ENCODE results near the gene MPHOSPH9.
"Not testable (repeated sequence)": the region's sequence is repeated elsewhere in the genome, so short reads cannot be mapped to it uniquely, and the experiment has no call there.

Gene MPHOSPH9

DNA sequence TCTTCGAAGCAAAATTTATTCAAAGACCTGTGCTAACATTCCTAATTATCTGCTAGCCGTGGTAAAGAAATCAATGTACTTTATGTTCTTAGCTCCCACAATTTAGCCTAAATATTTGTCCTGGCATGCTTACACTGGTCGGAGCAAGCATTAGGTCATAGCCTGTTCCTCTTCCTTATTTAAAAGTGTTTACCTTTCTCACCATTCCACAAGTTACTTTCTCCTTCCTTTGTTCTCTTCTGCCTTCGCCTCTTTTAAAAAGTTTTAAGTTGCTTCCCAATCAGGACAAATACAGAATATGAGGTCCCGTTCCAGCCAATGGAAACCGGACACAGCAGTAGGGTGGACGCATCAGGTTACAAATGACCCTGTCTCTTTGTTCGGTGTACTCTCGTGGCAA lies 27.1 kb upstream of the MPHOSPH9 start:
- no peak for DNase-seq

- DNase-seq = no peak
Observed at GRCh38 chr12:123258593-123258992, 25.7 kb upstream of the MPHOSPH9 start.

- no peak for DNase-seq
Observed at GRCh38 chr12:123254853-123255446, 22.0 kb upstream of the MPHOSPH9 start.

DNA sequence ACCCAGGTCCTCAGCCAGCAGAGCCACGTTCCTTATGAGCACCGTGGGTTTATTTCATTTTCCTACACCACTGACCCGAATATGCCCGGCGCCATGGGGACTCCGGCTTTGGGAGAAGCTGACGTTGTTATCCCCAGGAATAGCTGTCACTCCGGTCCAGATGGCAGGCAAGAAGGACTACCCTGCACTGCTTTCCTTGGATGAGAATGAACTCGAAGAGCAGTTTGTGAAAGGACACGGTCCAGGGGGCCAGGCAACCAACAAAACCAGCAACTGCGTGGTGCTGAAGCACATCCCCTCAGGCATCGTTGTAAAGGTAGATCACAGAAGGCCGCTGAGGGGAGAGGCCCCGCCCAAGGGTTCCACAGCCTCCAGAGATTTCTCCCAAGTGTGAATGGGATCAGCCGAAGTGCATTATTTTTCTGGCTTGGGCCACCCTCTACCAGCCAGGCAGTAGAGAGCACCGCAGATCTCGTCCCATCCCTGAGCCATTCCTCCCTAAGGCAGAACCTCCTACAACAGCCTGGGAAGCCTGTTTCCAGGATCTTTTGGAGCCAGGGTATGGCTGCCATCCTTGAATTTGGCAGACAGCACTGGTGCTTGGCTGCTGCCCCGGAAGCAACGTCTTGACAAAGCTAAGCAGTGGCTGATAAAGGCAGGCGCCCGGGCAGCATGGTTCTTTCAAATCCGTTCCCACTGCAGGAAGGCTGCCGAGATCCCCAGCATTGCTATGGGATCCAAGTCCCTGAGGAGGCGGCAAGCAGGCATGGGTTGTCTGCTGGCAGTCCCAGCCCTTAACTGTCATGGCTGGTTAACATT lies 20.9 kb upstream of the MPHOSPH9 start:
- DNase-seq = no peak

DNA sequence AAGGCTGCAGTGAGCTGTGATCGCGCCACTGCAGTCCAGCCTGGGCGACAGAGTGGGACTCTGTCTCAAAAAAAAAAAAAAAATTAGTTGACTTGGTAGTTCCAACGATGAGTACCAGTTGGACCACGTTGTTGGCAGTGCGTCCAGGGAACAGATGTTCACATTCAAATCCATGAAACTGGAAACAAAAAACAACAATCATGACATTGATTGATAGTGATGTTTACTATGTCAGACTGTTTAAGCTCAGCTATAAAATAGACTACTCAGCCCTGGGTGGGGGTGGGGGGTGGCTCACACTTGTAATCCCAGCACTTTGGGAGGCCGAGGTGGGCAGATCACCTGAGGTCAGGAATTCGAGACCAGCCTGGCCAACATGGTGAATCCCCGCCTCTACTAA lies 19.4 kb upstream of the MPHOSPH9 start:
- not testable (repeated sequence) for DNase-seq

DNA sequence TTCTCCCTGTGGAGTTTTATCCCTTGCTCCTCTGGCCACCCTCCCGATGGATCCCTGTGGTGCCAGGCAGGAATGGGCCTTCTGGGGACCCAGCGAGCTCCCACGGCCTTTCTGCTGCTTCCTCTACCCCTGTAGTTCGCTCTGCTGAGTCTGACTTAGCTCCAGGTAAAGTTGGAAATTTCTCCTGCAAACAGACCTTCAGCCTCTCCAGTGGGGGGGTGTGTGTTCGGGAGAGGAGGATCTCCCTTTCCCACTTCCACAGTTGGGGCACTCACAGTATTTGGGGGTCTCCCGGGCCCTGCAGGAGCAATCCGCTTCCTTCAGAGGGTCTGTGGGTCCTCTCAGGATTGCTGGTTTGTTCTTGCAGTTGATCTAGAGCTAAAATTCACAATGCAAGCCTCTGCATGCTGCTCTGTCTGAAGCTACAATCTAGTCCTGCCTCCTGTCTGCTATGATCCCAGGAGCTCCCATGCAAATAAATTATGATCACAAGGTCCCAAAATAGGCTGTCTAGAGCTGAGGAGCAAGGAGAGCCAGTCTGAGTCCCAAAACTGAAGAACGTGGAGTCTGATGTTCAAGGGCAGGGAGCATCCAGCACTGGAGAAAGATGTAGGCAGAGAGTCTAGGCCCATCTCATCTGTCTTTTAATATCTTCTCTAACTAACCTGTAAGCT lies 18.6 kb upstream of the MPHOSPH9 start:
- no peak for DNase-seq

- no peak for DNase-seq
Observed at GRCh38 chr12:123250471-123251383, 17.8 kb upstream of the MPHOSPH9 start.

DNA sequence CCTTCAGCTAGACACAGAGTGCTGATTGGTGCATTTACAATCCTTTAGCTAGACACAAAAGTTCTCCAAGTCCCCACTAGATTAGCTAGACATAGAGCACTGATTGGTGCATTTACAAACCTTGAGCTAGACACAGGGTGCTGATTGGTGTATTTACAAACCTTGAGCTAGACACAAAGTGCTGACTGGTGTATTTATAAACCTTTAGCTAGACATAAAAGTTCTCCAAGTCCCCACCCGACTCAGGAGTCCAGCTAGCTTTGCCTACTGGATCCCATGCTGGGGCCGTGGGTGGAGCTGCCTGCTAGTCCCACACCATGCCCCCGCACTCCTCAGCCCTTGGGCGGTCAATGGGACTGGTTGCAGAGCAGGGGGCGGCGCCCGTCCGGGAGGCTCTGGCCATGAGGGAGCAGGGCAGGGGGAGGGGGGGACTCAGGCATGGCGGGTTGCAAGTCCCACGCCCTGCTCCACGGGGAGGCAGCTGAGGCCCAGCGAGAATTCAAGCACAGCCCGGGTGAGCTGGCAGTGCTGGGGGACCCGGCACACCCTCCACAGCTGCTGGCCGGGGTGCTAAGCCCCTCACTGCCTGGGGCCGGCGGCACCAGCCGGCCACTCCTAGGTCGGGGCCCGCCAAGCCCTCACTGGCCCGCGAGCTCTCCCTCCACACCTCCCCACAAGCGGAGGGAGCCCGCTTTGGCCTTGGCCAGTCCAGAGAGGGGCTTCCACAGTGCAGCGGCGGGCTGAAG lies 16.2 kb upstream of the MPHOSPH9 start:
- not testable (repeated sequence) for DNase-seq

GRCh38 chr12:123248129-123248528 lies 15.2 kb upstream of the MPHOSPH9 start:
- not testable (repeated sequence) for DNase-seq

DNA sequence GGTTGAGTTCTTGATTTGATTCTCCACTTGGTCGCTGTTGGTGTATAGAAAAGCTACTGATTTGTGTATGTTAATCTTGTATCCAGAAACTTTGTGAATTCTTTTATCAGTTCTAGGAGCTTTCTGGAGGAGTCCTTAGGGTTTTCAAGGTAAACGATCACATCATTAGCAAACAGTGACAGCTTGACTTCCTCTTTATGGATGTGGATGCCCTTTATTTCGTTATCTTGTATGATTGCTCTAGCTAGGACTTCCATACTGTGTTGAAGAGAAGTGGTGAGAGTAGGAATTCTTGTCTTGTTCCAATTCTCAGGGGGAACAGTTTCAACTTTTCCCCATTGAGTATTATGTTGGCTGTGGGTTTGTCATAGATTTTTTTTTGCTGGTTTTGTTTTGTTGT lies 12.7 kb upstream of the MPHOSPH9 start:
- DNase-seq = no peak

GRCh38 chr12:123243671-123244262 lies 10.8 kb upstream of the MPHOSPH9 start:
- no peak for DNase-seq

GRCh38 chr12:123242116-123242904 lies 9.4 kb upstream of the MPHOSPH9 start:
- no peak for DNase-seq

- DNase-seq = no peak
Observed at GRCh38 chr12:123238961-123239360, 6.0 kb upstream of the MPHOSPH9 start.

- no peak for DNase-seq
Observed at GRCh38 chr12:123238330-123238682, 5.4 kb upstream of the MPHOSPH9 start.

- DNase-seq = peak; percentile 19 to 66 (median 59)
Observed at GRCh38 chr12:123237646-123238329, 4.8 kb upstream of the MPHOSPH9 start.

DNA sequence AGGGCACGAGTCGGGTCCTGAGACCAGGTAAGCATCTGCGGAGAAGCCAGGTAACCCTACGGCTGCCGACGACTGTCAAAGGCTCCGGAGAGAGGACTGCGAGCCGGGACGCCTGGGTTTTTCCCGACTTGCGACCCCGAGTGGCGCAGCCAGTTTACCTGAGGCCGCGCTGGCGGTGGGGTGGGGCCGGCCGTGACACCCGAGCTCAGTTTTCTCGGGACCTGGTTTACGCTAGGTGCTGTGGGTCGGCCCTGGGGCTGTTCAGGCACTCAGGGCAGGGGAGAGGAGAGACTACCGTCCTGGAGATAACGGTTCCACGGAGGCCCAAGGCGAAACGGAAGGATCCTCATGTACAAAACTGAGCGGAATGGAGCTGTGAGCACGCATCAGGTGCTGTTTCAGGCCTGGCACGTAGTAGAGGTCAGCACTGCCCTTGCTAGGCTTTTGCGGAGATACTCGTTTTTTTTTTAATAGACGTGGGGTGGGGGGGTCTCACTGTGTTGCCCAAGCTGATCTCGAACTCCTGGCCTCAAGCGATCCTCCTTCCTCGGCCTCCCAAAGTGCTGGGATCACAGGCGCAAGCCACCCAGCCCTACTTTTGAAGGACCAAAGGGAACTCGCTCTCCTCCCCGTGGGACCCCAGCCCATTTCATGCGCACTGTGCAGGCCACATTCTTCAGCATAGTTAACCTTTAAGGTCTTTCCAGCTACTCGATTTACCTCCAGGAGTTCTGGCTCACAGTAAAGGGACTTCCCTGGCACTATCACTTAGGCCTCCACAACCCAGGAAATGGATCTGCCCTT lies 766 bp upstream of the MPHOSPH9 start:
- no peak for DNase-seq

DNA sequence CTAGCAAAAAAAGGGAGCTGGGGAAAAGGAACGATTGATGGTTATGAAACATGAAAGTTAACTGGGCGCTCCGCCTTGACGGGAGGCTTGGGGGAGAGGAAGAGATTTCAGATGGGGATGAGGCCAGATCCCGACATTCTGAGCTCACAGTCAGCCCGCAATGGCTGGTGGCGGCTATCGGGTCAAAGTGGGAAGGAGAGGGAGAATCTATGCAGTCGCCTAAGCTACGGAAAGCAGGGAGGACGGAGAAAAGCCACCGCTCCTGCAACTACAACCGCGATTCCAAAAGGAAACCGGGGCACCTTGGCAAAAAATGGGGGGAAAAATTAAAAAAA lies 502 bp downstream of the MPHOSPH9 start:
- no peak for DNase-seq

DNA sequence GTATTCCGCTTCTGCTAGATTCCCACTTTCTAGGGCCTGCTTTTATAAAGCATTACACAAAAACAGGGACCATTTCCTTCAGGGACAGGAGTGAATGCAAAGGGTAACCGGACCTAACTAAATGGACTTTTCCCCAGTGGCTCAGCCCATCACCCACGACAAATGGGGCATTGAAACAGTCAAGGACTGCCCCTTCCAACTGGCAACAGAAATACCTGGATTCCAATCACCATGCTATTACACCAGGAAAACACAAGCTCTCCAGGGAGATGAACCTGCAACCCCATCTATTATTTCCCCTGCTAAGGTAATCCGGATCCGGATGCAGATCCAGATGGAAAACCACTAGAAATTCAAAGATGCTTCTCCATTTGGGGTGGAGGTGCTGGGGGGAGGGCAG lies 1.0 kb downstream of the MPHOSPH9 start:
- no peak for DNase-seq

- DNase-seq = peak in 1 of 5 experiments; percentile 60
Observed at GRCh38 chr12:123229051-123229450, 3.9 kb downstream of the MPHOSPH9 start.

Measured in T-helper 2 cell (primary cell).